ENCODE measurements around the gene CHD9.

- no peak for TF ChIP-seq TAF1 (IDR thresholded peaks at IDR 0.05; ENCODE audit: borderline replicate concordance, insufficient read depth, low read length)
- TF ChIP-seq, protein P1, sequence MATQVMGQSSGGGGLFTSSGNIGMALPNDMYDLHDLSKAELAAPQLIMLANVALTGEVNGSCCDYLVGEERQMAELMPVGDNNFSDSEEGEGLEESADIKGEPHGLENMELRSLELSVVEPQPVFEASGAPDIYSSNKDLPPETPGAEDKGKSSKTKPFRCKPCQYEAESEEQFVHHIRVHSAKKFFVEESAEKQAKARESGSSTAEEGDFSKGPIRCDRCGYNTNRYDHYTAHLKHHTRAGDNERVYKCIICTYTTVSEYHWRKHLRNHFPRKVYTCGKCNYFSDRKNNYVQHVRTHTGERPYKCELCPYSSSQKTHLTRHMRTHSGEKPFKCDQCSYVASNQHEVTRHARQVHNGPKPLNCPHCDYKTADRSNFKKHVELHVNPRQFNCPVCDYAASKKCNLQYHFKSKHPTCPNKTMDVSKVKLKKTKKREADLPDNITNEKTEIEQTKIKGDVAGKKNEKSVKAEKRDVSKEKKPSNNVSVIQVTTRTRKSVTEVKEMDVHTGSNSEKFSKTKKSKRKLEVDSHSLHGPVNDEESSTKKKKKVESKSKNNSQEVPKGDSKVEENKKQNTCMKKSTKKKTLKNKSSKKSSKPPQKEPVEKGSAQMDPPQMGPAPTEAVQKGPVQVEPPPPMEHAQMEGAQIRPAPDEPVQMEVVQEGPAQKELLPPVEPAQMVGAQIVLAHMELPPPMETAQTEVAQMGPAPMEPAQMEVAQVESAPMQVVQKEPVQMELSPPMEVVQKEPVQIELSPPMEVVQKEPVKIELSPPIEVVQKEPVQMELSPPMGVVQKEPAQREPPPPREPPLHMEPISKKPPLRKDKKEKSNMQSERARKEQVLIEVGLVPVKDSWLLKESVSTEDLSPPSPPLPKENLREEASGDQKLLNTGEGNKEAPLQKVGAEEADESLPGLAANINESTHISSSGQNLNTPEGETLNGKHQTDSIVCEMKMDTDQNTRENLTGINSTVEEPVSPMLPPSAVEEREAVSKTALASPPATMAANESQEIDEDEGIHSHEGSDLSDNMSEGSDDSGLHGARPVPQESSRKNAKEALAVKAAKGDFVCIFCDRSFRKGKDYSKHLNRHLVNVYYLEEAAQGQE (IDR thresholded peaks at IDR 0.05; ENCODE audit: insufficient read depth in 1 of 2, low read depth in 2 of 2, low read length in 2 of 2) = no peak
- no peak for TF ChIP-seq POLR2AphosphoS5 (IDR thresholded peaks at IDR 0.05; ENCODE audit: low read depth, low read length)
Observed at GRCh38 chr16:53150769-53151168, 96.0 kb downstream of the CHD9 start.

Data from PFSK-1 (cell line).